CD14-positive monocyte (primary cell): ENCODE results near the gene SOHLH2. TPM values are rescaled to one million over a fixed set of nuclear protein-coding genes. Genes with fewer than 3 reads are reported as not detected.

Experiments
- DNase-seq, 3 donors: peaks; one replicate each; pipeline ENCODE4 v3.0.0-alpha.2; 2011 to 2022
- H2AFZ ChIP-seq: 2 replicates; pipeline ENCODE4 v1.6.0; 2012; ENCODE audit warnings: mild to moderate bottlenecking, low read depth, low read length, inconsistent platforms; ENCODE audit not compliant: insufficient read depth, poor library complexity, severe bottlenecking
- H3K27ac ChIP-seq, 2 donors: 1 replicate in 1 of 2; 2 replicates in 1 of 2; pipeline ENCODE4 v1.5.1; 2012 to 2013; ENCODE audit warnings: low read length in 2 of 2, control low read depth in 1 of 2, inconsistent platforms in 1 of 2, low read depth in 1 of 2, mild to moderate bottlenecking in 1 of 2
- H3K27me3 ChIP-seq, 2 donors: one replicate each; pipeline versions ENCODE4 v1.6.0 to v1.6.1; 2011 to 2013; ENCODE audit warnings: low read length in 2 of 2; ENCODE audit not compliant: control insufficient read depth in 2 of 2, insufficient read depth in 2 of 2
- H3K36me3 ChIP-seq, 2 donors: replicated peaks in 1 of 2; 1 replicate in 1 of 2; 2 replicates in 1 of 2; pipeline versions ENCODE4 v1.5.1 to v1.6.1; 2012 to 2013; ENCODE audit warnings: low read length in 2 of 2, control low read depth in 1 of 2, inconsistent platforms in 1 of 2, mild to moderate bottlenecking in 1 of 2; ENCODE audit not compliant: insufficient read depth in 2 of 2, control insufficient read depth in 1 of 2
- H3K4me1 ChIP-seq, 2 donors: 1 replicate in 1 of 2; 2 replicates in 1 of 2; pipeline versions ENCODE4 v1.5.1 to v1.6.1; 2012 to 2013; ENCODE audit warnings: low read length in 2 of 2, control low read depth in 1 of 2, inconsistent platforms in 1 of 2, mild to moderate bottlenecking in 1 of 2, moderate library complexity in 1 of 2; ENCODE audit not compliant: insufficient read depth in 2 of 2, control insufficient read depth in 1 of 2
- H3K4me2 ChIP-seq: replicated peaks from 2 replicates; pipeline ENCODE3; 2012; ENCODE audit warnings: low read length, moderate library complexity, mild to moderate bottlenecking; ENCODE audit not compliant: poor library complexity, severe bottlenecking; ENCODE audit errors: extremely low read depth
- H3K4me3 ChIP-seq, 3 experiments: fragments of 200-600 bp in 1 of 3; sonication (generic) in 1 of 3; replicated peaks in 1 of 3; 1 replicate in 2 of 3; 2 replicates in 1 of 3; pipeline ENCODE4 v1.5.1; 2011 to 2013; ENCODE audit warnings: low read length in 3 of 3, mild to moderate bottlenecking in 3 of 3, control low read depth in 2 of 3, low read depth in 2 of 3, inconsistent platforms in 1 of 3, moderate library complexity in 1 of 3
- H3K79me2 ChIP-seq: 2 replicates; pipeline ENCODE4 v1.6.0; 2012; ENCODE audit warnings: mild to moderate bottlenecking, control low read depth, inconsistent platforms, low read length, moderate library complexity; ENCODE audit not compliant: insufficient read depth
- H3K9ac ChIP-seq: 2 replicates; pipeline ENCODE4 v1.6.0; 2017; ENCODE audit warnings: low read length, mild to moderate bottlenecking; ENCODE audit not compliant: insufficient read depth, poor library complexity, severe bottlenecking
- H3K9me3 ChIP-seq, 2 donors: replicated peaks in 1 of 2; 1 replicate in 1 of 2; 2 replicates in 1 of 2; pipeline versions ENCODE4 v1.5.1 to v1.6.1; 2012 to 2013; ENCODE audit warnings: low read length in 2 of 2, control low read depth in 1 of 2; ENCODE audit not compliant: control insufficient read depth in 1 of 2, insufficient read depth in 1 of 2
- H4K20me1 ChIP-seq: 2 replicates; pipeline ENCODE4 v1.6.0; 2012; ENCODE audit warnings: mild to moderate bottlenecking, low read length, control low read depth, moderate library complexity; ENCODE audit not compliant: insufficient read depth
- H3K27ac Mint-ChIP-seq, 7 donors: one replicate each; pipeline ENCODE4 v1.8.0; 2020; ENCODE audit warnings: mild to moderate bottlenecking in 7 of 7, mixed read lengths in 7 of 7, moderate library complexity in 6 of 7, inconsistent platforms in 2 of 7
- H3K27me3 Mint-ChIP-seq, 3 donors: one replicate each; pipeline ENCODE4 v1.8.0; 2021 to 2022; ENCODE audit warnings: low read depth in 3 of 3, mild to moderate bottlenecking in 3 of 3, mixed read lengths in 3 of 3, moderate library complexity in 3 of 3, inconsistent platforms in 1 of 3
- H3K36me3 Mint-ChIP-seq, 2 donors: one replicate each; pipeline ENCODE4 v1.8.0; 2020; ENCODE audit warnings: mixed read lengths in 2 of 2, inconsistent platforms in 1 of 2, mild to moderate bottlenecking in 1 of 2
- H3K4me1 Mint-ChIP-seq: one replicate; pipeline ENCODE4 v1.8.0; 2020; ENCODE audit warnings: mild to moderate bottlenecking, mixed read lengths
- H3K4me3 Mint-ChIP-seq, 2 donors: one replicate each; pipeline ENCODE4 v1.8.0; 2020; ENCODE audit warnings: mild to moderate bottlenecking in 2 of 2, mixed read lengths in 2 of 2, moderate library complexity in 1 of 2
- H3K9me3 Mint-ChIP-seq, 7 donors: one replicate each; pipeline ENCODE4 v1.8.0; 2020 to 2022; ENCODE audit warnings: mixed read lengths in 7 of 7, mild to moderate bottlenecking in 6 of 7, moderate library complexity in 6 of 7, inconsistent platforms in 2 of 7
- CTCF ChIP-seq: fragments of 200-600 bp; IDR thresholded peaks from one replicate; pipeline ENCODE4 v1.8.0; 2022; ENCODE audit warnings: antibody characterized with exemption, mild to moderate bottlenecking
- WGBS: methylation state at CpG from one replicate; pipeline ENCODE4 v1.1.5; 2013; ENCODE audit warnings: missing lambda C conversion rate; ENCODE audit not compliant: insufficient coverage; 5-methylcytosine and 5-hydroxymethylcytosine counted together
- intact Hi-C, 2 donors: fragments of 100-400 bp; cut with micrococcal nuclease; formaldehyde crosslinking; loops; one replicate each; pipeline versions ENCODE4 v1.15.0 to v1.15.1; 2023
- polyA plus RNA-seq, 3 donors: library from polyadenylated mRNA; depleted of rRNA in 1 of 3; unstranded in 2 of 3; stranded (reverse) in 1 of 3; fragments of 300-500 nt in 2 of 3; fragments of >200 nt in 1 of 3; fragmentation: Illumina TruSeq in 2 of 3; gene quantifications; 1 replicate in 2 of 3; 2 replicates in 1 of 3; pipeline ENCODE4 v1.2.3, GENCODE V29; 2012 to 2021

SOHLH2 gene
- polyA plus RNA-seq, 3 donors: not detected

- no peaks in the 10 kb centered on the region for H3K27me3 ChIP-seq
- no peaks in the 10 kb centered on the region for H3K79me2 ChIP-seq
- H3K9ac ChIP-seq: no peak overlapping the region
- Mint-ChIP-seq H3K4me1 (no peaks in the 10 kb centered on the region), H3K27me3 (no peaks in the 10 kb centered on the region), H3K27ac (no peak overlapping the region), H3K9me3 (peaks cover 10 to 26% (median 12%) of the 10 kb centered on the region in 7 donors), H3K36me3 (no peaks in the 10 kb centered on the region), H3K4me3 (no peak overlapping the region)
- H3K4me2 ChIP-seq: no peak overlapping the region
- TF ChIP-seq CTCF: no peak
- H3K4me3 ChIP-seq: no peak overlapping the region
- H3K4me1 ChIP-seq: no peaks in the 10 kb centered on the region
- no CpG with 5 or more reads among the region's 1 CpG for WGBS
- DNase-seq: no peak
- H4K20me1 ChIP-seq: no peaks in the 10 kb centered on the region
- H3K27ac ChIP-seq: no peak overlapping the region
- H2AFZ ChIP-seq: no peak overlapping the region
- H3K36me3 ChIP-seq: no peaks in the 10 kb centered on the region
- peaks cover 6 to 13% of the 10 kb centered on the region in 2 donors for H3K9me3 ChIP-seq
- intact Hi-C loops: no loop called here
Measured at GRCh38 chr13:36224730-36225129, 10.4 kb upstream of the SOHLH2 start.

GRCh38 chr13:36219883-36220282 is 5.5 kb upstream of the SOHLH2 start:
- H4K20me1 ChIP-seq: no peaks in the 10 kb centered on the region
- Mint-ChIP-seq H3K9me3 (peaks cover 10 to 25% (median 17%) of the 10 kb centered on the region in 7 donors), H3K27me3 (no peaks in the 10 kb centered on the region), H3K36me3 (no peaks in the 10 kb centered on the region), H3K27ac (no peak overlapping the region), H3K4me3 (no peak overlapping the region), H3K4me1 (no peaks in the 10 kb centered on the region)
- no peaks in the 10 kb centered on the region for H3K4me1 ChIP-seq
- H3K79me2 ChIP-seq: no peaks in the 10 kb centered on the region
- no peak overlapping the region for H3K27ac ChIP-seq
- TF ChIP-seq CTCF: no peak
- no peak overlapping the region for H2AFZ ChIP-seq
- no peaks in the 10 kb centered on the region for H3K36me3 ChIP-seq
- DNase-seq: no peak
- no peaks in the 10 kb centered on the region for H3K27me3 ChIP-seq
- H3K9me3 ChIP-seq: peaks cover 15 to 20% of the 10 kb centered on the region in 2 donors
- no peak overlapping the region for H3K9ac ChIP-seq
- H3K4me2 ChIP-seq: no peak overlapping the region
- intact Hi-C loops: no loop called here
- H3K4me3 ChIP-seq: no peak overlapping the region
